Measurements from ENCODE around the gene WNT10A.

DNA sequence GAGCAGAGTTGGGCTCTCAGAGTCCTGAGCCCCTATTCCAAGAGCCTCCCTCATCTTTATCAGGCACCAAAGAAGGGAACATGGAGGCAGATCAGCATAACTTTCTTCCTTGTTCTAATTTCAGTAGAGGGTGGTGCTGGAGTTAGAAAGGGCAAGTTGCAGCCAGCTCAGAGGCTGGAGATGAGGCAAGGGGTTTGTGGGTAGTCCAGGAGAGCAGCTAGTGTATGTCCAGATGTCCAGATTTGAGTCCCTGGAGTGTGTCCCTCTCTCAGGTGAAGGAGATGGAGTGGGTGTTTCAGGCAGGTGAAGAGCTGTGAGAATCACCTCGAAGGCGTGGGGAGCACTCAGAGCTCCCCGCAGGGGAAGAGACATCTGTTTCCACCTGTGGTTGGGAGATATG, 48.6 kb upstream of the WNT10A start:
- no peak for TF ChIP-seq CTCF (IDR thresholded peaks at IDR 0.05; ENCODE audit: control extremely low read depth in 1 of 3, insufficient read depth in 1 of 3, low read depth in 1 of 3, low read length in 3 of 3)
- no peak for TF ChIP-seq CEBPB (IDR thresholded peaks at IDR 0.05; ENCODE audit: low read depth, low read length)
- no peak for TF ChIP-seq RXRA (IDR thresholded peaks at IDR 0.05; ENCODE audit: insufficient read depth, low read depth, low read length)
- no peak for TF ChIP-seq POLR2AphosphoS5 (IDR thresholded peaks at IDR 0.05; ENCODE audit: low read depth, low read length)
- TF ChIP-seq CBX8 (IDR thresholded peaks at IDR 0.05; ENCODE audit: borderline replicate concordance, low read depth, low read length) = no peak
- TF ChIP-seq SUZ12 (IDR thresholded peaks at IDR 0.05; ENCODE audit: low read length) = no peak
- no peak for TF ChIP-seq TAF1 (IDR thresholded peaks at IDR 0.05; ENCODE audit: low read depth, low read length)
- TF ChIP-seq POLR2A (IDR thresholded peaks at IDR 0.05; ENCODE audit: control extremely low read depth in 1 of 2, low read depth in 2 of 2, low read length in 2 of 2) = no peak
- TF ChIP-seq EP300 (IDR thresholded peaks at IDR 0.05; ENCODE audit: borderline replicate concordance in 1 of 2, low read depth in 2 of 2, low read length in 2 of 2) = no peak

Measured in H1 (cell line).